SK-N-MC (cell line): ENCODE data around the gene PNP.

Source experiments
- DNase-seq: peaks from one replicate; pipeline ENCODE4 v3.0.0-alpha.2; 2011; ENCODE audit warnings: low read depth, low spot score
- H3K27ac ChIP-seq: fragments of 200-600 bp; sonication (generic); 2 replicates; pipeline ENCODE4 v1.5.1; 2016; ENCODE audit warnings: mixed run types
- H3K36me3 ChIP-seq: fragments of 200-600 bp; sonication (generic); 2 replicates; pipeline ENCODE4 v1.6.1; 2017; ENCODE audit warnings: antibody characterized with exemption, low read length, mixed read lengths; ENCODE audit not compliant: insufficient read depth
- H3K4me3 ChIP-seq: fragments of 200-600 bp; sonication (generic); 2 replicates; pipeline ENCODE4 v1.5.1; 2016
- H3K9ac ChIP-seq: fragments of 200-600 bp; sonication (generic); 2 replicates; pipeline ENCODE4 v1.8.0; 2017; ENCODE audit warnings: mixed run types, mixed read lengths; ENCODE audit not compliant: insufficient read length
- H3K9me3 ChIP-seq: fragments of 200-600 bp; sonication (generic); 2 replicates; pipeline ENCODE4 v1.6.1; 2017; ENCODE audit warnings: low read depth, mild to moderate bottlenecking, antibody characterized with exemption, low read length, moderate library complexity, mixed read lengths
- EZH2 ChIP-seq: fragments of 200-600 bp; sonication (generic); IDR thresholded peaks from one replicate; pipeline ENCODE4 v1.6.1; 2017; ENCODE audit warnings: antibody characterized with exemption
- FOXP2 ChIP-seq: optimal IDR thresholded peaks from 2 replicates; pipeline ENCODE3; 2011; ENCODE audit warnings: mild to moderate bottlenecking, moderate library complexity; ENCODE audit not compliant: insufficient read depth; ENCODE audit errors: extremely low read length, control extremely low read depth
- POLR2AphosphoS5 ChIP-seq: IDR thresholded peaks from 2 replicates; pipeline ENCODE4 v1.6.1; 2012; ENCODE audit warnings: mild to moderate bottlenecking, low read depth, low read length, borderline replicate concordance

Gene PNP

DNA sequence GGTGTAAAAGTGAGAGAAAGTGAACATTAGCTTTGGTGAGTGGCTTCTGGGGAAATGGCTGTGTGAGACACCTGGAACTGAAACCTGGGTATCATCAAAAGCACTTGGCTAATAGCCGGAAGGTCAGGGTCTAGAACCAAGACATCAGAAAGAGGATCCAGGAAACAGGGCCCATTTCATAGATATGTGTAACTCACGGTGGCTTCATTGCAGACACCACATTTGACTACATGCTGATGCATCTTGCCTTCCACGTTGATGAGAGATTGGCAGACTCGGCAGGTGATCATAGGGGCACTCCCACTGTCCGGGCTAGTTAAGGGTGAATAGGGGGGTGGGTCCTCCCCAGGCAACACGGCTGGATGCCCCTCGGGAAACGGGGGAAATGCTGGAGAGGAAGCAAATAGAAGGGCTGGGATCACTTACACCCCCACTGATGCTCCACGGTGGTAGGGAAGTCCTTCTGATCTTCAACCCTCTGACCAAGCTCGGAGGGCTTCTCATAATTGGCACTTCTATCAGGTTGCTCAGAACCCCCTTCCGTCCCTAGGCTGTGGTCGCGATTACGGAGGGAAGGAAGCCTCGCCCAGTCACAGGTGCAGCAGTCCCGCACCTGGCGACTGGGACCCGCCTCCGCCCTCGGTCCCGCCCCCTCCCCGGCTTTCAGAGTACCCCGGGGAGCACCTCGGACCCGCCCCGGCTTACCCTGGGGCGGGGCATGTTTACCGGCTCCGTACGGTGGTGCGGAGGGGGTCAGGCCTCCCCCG lies 8.6 kb upstream of the PNP start:
- TF ChIP-seq EZH2, result no peak
- TF ChIP-seq POLR2AphosphoS5, result no peak
- Histone ChIP-seq H3K9ac (peak overlapping the region; percentile 94), H3K4me3 (peak overlapping the region; percentile 86), H3K9me3 (no peaks in the 10 kb centered on the region), H3K27ac (peak overlapping the region; percentile 74), H3K36me3 (peaks cover 45% of the 10 kb centered on the region)
- DNase-seq, result no peak

DNA sequence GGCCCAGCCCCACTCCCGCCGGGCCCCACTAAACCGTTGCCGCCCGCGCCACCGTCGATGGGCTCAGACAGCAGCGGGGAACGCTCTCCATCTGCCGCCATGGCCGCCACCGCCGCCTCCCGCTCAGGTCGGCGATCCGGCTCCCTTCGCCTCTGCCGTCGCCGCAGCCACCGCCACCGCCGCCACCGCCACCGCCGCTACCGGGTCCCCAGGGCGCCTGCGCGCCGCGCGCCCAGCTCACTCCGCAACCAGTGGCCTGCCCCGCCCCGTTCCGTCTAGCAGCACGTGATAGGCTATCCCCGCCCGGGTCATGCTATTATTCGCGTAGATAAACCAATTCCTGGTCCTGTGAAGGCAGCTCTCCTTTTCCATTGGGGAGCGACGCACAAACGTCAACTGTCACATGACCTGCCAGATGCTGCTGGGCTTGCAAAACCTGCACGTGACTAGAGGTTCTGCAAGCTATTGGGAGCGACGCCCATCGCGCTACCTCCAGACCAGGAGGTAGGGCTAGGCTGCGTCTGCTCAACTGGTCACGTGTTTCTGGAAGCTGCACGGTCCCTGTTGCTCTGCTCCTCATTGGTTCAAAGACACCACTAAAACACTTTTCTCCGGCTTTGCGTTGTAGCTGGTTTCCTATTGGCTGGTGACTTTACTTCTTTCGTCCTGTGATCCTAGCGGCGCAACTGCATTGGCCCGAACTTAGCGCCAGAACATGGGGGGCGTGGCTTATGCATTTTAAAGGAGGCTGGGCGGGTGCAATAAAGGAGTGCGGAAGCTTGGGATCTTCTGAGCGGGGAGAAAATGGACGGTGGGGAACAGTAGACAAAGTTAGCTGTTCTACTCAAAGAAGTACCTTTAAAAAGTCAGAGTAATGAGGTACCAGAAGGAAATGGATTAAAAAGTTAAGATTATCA lies 7.7 kb upstream of the PNP start, which contains the start of gene PIP4P1:
Gene PIP4P1 (minus strand): TSS at position 210 of the 917 bp plus-strand sequence. CDS start 109 bp downstream, at position 101.
- Histone ChIP-seq H3K27ac (peak within 1 kb of the TSS; percentile 88), H3K36me3 (peaks cover 37% of the 10 kb centered on the region), H3K9ac (peak within 1 kb of the TSS; percentile 94), H3K4me3 (peak within 1 kb of the TSS; percentile 86), H3K9me3 (no peaks in the 10 kb centered on the region)
- DNase-seq, result peak; percentile 99
- peak; percentile 78 for TF ChIP-seq POLR2AphosphoS5
- TF ChIP-seq EZH2, result no peak
- TF ChIP-seq FOXP2, result peak; percentile 82

DNA sequence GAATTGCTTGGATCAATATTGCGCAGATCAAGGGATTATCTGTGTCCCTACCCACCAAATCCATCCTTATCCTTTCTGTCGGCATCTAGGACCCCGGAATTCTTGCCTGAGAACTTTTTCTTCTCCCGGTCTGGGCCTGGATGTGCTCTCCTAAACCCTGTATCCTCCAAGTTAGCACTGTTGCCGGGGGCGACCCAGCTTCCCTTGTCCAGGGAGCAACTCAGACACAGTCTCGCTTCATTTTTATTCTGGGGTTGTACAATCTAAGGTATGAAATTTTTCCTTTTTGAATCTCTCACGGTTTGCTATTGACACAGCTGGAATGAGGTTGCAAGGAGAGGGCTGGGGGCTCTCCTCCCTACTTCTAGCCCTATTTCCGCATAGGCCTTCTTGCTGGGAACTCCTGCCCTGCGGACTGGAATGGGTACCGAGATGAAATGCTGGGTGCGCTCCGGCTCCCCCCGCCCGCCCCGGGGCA lies 403 bp upstream of the PNP start:
- H3K9me3 ChIP-seq, result no peaks in the 10 kb centered on the region
- peak overlapping the region; percentile 85 for H3K9ac ChIP-seq
- H3K36me3 ChIP-seq, result peaks cover 20% of the 10 kb centered on the region
- H3K27ac ChIP-seq, result no peak overlapping the region
- no peak for DNase-seq
- TF ChIP-seq EZH2 (no peak), POLR2AphosphoS5 (no peak), FOXP2 (no peak)
- H3K4me3 ChIP-seq, result peak overlapping the region; percentile 100

DNA sequence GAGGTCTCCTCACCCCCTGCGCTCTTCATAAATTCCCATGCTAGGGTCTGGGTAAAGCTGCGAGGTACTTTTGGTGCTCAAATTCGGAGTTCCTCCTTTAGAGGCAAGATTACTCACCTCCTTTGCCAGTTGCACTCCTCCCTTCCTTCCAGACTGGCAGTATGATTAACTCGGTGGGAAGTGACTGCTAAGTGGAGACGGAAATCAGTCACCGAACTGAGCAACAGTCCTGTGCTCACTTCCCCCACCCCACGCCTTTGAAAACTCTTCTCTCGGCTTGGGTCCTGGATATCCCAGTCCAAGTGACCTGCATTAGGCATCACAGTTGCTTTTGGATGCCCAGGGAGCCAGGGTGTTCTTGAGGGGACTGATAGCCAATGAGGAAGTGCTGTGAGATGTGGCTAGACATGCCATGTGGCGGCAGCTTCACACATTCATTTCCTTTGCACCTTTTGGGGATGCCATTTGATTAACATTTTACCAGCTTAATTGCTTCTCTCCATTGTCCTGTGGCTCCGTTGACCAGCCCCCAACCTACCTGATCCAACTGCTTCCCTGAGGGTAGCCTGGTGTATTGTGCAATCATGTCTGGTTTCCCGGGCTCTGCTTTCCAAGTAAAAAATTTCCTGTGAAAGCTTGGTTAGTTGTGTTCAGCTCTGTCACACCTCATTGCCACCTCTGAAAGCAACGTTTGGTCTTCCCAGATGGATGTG lies 840 bp downstream of the PNP start:
- peak overlapping the region; percentile 100 for H3K4me3 ChIP-seq
- TF ChIP-seq FOXP2, result no peak
- TF ChIP-seq POLR2AphosphoS5, result no peak
- TF ChIP-seq EZH2, result no peak
- no peak overlapping the region for H3K27ac ChIP-seq
- no peak for DNase-seq
- no peaks in the 10 kb centered on the region for H3K9me3 ChIP-seq
- H3K9ac ChIP-seq, result peak overlapping the region; percentile 85
- H3K36me3 ChIP-seq, result peaks cover 32% of the 10 kb centered on the region

DNA sequence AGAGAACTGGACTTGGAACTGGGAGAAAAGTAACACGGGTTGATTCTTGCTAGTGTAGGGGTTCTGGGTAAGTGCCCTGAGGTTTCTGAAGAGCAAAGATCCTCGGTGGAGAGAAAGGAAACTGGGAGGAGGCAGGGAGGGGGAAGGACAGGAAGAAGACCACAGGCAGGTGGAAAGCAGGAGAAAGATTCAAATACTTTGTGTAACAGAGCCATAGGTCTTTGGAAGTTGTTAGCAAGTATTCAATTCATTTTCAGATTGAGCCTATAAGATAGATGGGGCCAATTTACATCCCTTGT lies 1.3 kb downstream of the PNP start:
- peaks cover 38% of the 10 kb centered on the region for H3K36me3 ChIP-seq

DNA sequence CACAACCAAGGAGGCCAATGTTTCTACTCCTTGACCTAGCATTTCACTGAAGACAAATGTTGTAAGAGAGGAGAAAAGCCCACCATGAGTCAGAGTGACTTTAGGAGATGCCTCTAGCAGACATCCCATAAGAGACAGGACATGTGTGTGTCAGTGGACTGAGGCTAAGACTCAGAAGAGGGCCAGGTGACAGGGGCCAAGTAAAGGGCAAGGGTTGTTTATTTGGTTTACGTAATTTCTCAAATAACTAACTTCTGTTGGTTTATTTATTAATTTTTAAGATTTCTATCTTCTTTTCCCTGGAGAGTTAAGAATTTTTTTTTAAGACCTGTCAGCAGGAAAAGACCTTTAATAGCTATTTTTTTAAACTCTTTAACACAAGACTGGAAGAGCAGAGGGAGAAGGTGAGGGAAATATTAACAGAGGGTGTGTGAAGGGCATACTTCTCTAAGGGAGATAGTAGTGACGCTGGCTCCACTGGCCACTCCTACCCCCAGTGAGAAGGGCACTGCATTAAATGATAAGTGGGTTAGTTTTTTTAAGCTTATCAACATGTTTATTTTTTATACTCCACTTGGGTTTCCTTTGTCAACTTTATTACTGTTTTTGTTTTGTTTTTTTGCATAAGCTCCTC lies 3.4 kb downstream of the PNP start:
- Histone ChIP-seq H3K27ac (no peak overlapping the region), H3K9me3 (no peaks in the 10 kb centered on the region), H3K36me3 (peaks cover 58% of the 10 kb centered on the region), H3K9ac (no peak overlapping the region), H3K4me3 (no peak overlapping the region)
- TF ChIP-seq EZH2, result no peak
- TF ChIP-seq FOXP2, result no peak
- TF ChIP-seq POLR2AphosphoS5, result no peak
- DNase-seq, result no peak

More for the DNA sequence above, 1.3 kb downstream of the PNP start:
- Histone ChIP-seq H3K9ac (peak overlapping the region; percentile 85), H3K9me3 (no peaks in the 10 kb centered on the region), H3K27ac (no peak overlapping the region), H3K4me3 (peak overlapping the region; percentile 100)
- DNase-seq, result no peak
- no peak for TF ChIP-seq POLR2AphosphoS5
- TF ChIP-seq EZH2, result no peak
- TF ChIP-seq FOXP2, result no peak

DNA sequence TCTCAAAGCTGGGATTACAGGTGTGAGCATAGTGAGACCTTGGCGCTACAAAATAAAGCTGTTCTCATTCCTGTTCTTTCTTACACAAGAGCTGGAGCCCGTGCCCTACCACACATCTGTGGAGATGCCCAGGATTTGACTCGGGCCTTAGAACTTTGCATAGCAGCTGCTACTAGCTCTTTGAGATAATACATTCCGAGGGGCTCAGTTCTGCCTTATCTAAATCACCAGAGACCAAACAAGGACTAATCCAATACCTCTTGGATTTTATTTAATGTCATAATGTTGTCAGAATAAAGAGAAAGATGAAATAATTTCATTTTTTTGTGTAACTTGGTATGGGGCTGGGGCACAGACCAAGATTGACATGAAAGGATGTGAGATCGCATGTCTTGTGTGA lies 7.6 kb downstream of the PNP start:
- DNase-seq, result no peak
- Histone ChIP-seq H3K36me3 (peaks cover 65% of the 10 kb centered on the region), H3K9ac (no peak overlapping the region), H3K9me3 (no peaks in the 10 kb centered on the region), H3K27ac (peak overlapping the region; percentile 51), H3K4me3 (no peak overlapping the region)
- TF ChIP-seq FOXP2 (no peak), EZH2 (no peak), POLR2AphosphoS5 (no peak)
